ENCODE data around the gene BMP8A. TPM values are rescaled to one million over a fixed set of nuclear protein-coding genes. Genes with fewer than 3 reads are reported as not detected.
"Not testable (repeated sequence)": the region's sequence is repeated elsewhere in the genome, so short reads cannot be mapped to it uniquely, and the experiment has no call there.

Gene BMP8A
- total and polyA plus RNA-seq, 8 donors, result 0.26 to 6.0 (median 1.5) TPM

- no peak overlapping the region for H3K4me3 ChIP-seq
- no peaks in the 10 kb centered on the region for H3K9me3 ChIP-seq
- no peak for DNase-seq
- no peak for TF ChIP-seq CTCF (IDR thresholded peaks at IDR 0.05)
- no peaks in the 10 kb centered on the region for H3K27me3 ChIP-seq
- 90 to 91% methylated on average over 7 of the region's 7 CpGs for WGBS, 2 donors
- FAIRE-seq, result no peak
- intact Hi-C loops (cut with DNase I), result no loop called here
- H3K4me1 ChIP-seq, result peaks cover 0 to 3% (median 0%) of the 10 kb centered on the region in 3 donors
- peaks cover 5 to 32% (median 16%) of the 10 kb centered on the region in 3 donors for H3K36me3 ChIP-seq
- ATAC-seq, result no peak
- no peak overlapping the region for H3K27ac ChIP-seq
Measured at GRCh38 chr1:39472826-39473225, 18.6 kb upstream of the BMP8A start.

- intact Hi-C loops (cut with DNase I), result no loop called here
- 97 to 98% methylated on average over 4 of the region's 4 CpGs for WGBS, 2 donors
Measured at GRCh38 chr1:39473324-39473723, 18.1 kb upstream of the BMP8A start.

DNA sequence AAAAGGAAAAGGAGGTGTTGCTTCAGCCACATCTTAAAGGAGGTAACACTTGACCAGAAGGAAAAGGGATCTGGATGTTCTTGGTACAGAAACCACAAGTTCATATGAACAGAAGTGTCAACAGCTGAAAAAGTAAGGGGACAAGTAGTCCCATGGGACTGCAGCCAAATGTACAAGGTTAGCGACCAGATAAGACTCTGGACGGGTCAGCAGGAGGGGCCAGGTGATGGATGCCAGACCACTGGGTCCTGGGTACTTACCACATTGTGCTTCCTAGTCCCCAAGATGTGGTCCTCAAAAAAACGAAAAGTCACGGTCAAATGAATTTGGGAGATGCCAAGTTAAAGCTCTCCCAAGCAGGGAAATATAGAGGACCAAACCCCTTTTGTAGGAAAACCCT, 16.6 kb upstream of the BMP8A start:
- Histone ChIP-seq H3K4me1 (peaks cover 0 to 3% (median 0%) of the 10 kb centered on the region in 3 donors), H3K36me3 (peaks cover 0 to 23% (median 3%) of the 10 kb centered on the region in 3 donors), H3K27me3 (no peaks in the 10 kb centered on the region), H3K4me3 (no peak overlapping the region), H3K27ac (no peak overlapping the region), H3K9me3 (no peaks in the 10 kb centered on the region)
- DNase-seq (no peak), FAIRE-seq (no peak), ATAC-seq (peak in 3 of 4 donors; percentile 22 to 50 (median 46))
- TF ChIP-seq CTCF (IDR thresholded peaks at IDR 0.05), result no peak
- 47 to 57% methylated on average over 4 of the region's 4 CpGs for WGBS, 2 donors
- intact Hi-C loops (cut with DNase I), result no loop called here

More at GRCh38 chr1:39473324-39473723, 18.1 kb upstream of the BMP8A start:
- no peaks in the 10 kb centered on the region for H3K27me3 ChIP-seq
- no peaks in the 10 kb centered on the region for H3K9me3 ChIP-seq
- FAIRE-seq, result no peak
- no peak for DNase-seq
- ATAC-seq, result no peak
- H3K36me3 ChIP-seq, result peaks cover 5 to 30% (median 11%) of the 10 kb centered on the region in 3 donors
- H3K4me1 ChIP-seq, result peaks cover 0 to 3% (median 0%) of the 10 kb centered on the region in 3 donors
- TF ChIP-seq CTCF (IDR thresholded peaks at IDR 0.05), result no peak
- H3K4me3 ChIP-seq, result no peak overlapping the region
- H3K27ac ChIP-seq, result no peak overlapping the region

GRCh38 chr1:39475551-39475950, 15.9 kb upstream of the BMP8A start:
- FAIRE-seq; H3K9me3 ChIP-seq; H3K27ac ChIP-seq; H3K4me3 ChIP-seq; H3K27me3 ChIP-seq; DNase-seq; intact Hi-C loops (cut with DNase I); H3K4me1 ChIP-seq: not testable (repeated sequence)
- WGBS, 2 donors, result 20 to 30% methylated on average over 1 of the region's 1 CpG
- H3K36me3 ChIP-seq, result peaks cover 0 to 23% (median 6%) of the 10 kb centered on the region in 3 donors
- ATAC-seq, result peak in 2 of 4 donors; percentile 22 to 55

DNA sequence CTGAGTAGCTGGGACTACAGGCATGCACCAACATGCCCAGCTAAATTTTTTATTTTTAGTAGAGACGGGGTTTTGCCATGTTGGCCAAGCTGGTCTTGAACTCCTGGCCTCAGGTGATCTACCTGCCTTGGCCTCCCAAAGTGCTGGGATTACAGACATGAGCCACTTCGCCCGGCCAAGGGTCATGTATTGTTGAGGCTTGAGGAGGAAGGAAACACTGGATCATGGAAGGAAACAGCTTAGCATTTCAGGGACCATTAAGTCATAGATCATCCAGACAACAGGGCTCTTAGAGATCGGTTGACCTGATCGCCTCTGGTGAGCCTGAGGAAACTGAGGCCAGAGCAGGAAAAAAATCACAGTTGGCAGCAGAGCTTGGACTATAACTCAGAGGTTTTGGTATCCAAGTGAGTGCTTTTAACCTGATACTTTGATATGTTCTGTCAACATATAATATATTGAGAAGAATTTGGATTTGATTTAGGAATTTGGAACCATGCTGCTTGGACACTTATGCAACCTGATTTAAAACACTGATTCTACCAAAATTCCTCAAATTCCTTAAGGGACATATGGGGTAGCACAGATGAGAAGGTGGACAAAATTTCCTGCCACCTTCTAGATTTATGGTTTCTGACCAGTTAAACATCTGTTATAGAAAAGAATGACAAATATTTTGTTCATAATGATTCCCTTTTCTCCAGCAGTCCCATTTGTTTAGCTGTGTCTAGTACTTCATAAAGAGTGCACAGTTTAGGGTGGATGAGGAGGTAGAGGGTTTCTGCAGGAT, 13.1 kb upstream of the BMP8A start:
- H3K9me3 ChIP-seq, result no peaks in the 10 kb centered on the region
- no peak for DNase-seq
- no peak overlapping the region for H3K4me3 ChIP-seq
- intact Hi-C loops (cut with DNase I), result no loop called here
- no peaks in the 10 kb centered on the region for H3K27me3 ChIP-seq
- WGBS, 2 donors, result 90 to 92% methylated on average over 5 of the region's 5 CpGs
- H3K36me3 ChIP-seq, result peaks cover 0 to 27% (median 17%) of the 10 kb centered on the region in 3 donors
- FAIRE-seq, result no peak
- peaks cover 0 to 3% (median 0%) of the 10 kb centered on the region in 3 donors for H3K4me1 ChIP-seq
- ATAC-seq, result no peak
- TF ChIP-seq CTCF (IDR thresholded peaks at IDR 0.05), result no peak
- H3K27ac ChIP-seq, result no peak overlapping the region

Data from pancreas (tissue), 10 donors.